ENCODE data around the gene RAB31.

The RAB31 gene

DNA sequence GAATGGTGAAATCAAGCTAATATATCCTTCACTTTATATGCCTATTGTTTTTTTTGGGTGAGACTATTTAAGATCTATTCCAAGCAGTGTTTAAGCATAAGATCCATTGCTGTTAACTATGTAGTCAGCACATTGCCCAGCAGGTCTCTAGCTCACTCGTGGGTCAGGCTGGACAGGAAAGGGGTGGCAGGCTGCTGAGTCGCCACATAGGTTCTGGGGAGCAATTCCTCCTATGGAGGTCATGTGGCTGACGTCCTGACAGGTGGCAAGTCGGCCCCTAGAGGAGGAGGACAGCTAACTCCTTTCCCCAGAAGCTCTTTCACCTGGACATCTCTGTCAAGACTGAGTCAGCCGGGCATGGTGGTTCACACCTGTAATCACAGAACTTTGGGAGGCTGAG, 13.9 kb upstream of the RAB31 start:
- no peak for DNase-seq

DNA sequence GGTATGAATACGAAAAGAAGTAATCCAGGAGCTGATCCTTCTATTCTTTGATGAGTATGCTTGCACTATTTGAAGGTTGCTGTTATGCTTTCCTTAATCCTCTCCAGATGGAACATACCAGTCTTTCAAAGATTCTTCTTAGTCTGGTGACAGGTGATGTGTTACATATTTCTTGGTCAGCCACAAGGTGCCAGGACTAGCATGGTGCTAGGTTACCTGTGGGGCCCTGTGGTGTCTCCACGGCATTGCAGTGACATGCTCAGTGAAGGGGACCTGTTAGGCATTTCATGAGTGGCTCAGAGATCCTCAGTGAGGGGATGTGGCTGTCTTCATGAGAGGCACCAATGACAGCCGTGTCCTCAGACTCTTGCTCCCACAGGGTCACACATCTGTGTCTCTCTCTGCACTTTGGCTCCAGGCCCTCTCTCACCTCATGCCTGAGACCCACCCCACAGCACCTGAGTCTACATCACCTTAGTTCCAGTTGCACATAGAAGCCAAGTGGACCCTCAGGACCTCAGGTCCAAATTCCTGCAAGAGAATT, 13.1 kb upstream of the RAB31 start:
- DNase-seq: no peak

DNA sequence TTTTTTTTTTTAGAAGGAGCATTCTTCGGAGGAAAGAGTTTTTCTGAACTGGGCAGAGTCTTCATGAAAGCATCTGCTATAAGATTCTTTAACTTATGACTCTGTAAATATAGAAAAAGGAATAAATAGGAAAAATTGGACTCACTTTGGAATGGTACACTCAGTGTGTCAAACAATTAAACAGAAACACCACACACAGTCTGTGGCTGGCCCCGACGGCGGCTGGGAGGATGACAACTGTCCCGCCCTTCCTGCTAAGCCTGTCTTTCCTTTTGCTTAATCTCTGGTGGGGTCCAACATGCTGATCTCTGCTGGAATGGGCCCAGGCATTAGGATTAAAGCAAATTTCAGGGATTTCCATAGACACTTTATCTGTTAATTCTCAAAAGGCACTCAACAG, 12.5 kb upstream of the RAB31 start:
- no peak for DNase-seq

DNA sequence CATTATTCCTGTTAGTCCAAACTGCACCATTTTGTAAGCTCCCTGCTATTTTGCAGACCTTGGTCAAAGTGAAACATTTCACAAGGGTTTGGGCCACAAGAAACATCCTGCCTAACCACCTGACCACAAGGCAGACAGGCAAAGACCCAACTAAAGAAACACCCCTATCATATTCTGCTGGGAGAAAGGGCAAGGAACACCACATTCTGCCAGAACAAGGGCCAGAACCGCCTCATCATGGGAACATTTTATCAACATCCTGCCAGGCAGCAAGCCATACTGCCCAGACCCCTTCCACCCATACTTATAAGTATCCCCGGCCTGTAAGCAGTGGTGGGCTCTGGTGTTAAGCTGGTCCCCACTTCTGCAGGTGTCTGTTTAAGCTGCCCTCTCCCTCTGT, 12.0 kb upstream of the RAB31 start:
- no peak for DNase-seq

DNA sequence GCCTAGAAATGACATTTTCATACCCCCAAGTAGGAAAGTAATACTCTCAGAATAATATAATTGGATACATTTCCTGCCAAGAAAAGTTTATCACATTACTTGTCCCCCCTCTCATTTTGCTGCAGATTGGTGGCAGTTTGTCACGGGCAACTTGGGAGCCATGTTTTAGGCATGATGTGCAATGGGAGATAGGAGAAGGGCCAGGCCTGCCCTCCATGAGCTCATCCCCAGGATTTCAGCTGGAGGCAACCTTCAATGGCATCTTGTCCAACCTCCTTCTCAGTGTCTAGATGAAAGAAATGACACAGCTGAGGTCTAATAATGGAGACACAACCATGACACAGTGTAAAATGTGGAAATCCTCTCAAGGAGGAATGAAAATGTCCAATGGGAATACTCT, 11.4 kb upstream of the RAB31 start:
- no peak for DNase-seq

DNA sequence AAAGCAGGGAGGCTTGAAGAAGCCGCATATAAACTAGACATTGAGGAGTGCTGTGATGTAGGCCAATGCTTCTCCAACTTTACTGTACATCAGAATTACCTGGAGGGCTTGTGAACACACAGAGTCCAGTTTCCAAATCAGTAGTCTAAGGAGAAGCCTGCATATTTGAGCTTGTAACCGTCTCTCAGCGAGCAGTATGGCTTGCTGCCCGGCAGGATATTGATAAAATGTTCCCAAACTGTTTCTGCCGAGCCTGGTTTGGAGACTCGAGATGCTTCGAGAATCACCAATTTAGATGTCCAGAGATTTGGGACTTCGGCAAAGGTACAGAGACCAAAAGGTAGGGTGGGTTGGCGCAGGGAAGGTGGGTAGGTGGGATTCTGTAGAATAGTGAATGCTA, 11.0 kb upstream of the RAB31 start:
- DNase-seq: no peak

DNA sequence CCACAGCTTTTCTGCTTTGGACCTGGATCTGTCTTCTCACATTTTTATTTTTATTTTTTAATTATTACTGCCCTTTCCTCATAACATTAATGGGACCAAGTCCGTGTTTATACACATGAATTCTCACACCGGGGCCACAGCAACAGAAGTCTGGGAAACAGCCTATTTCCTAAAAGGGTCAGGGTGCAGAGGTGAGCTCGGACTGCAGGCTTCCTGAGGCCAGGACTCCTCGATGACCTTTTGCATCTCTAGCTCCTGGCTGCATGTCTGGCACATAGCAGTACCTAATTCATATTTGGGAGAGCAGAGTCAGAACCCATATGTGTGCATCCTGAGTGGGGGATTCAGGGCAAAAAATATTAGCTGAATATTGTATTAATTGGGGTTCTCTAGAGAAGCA, 9.6 kb upstream of the RAB31 start:
- DNase-seq: no peak

DNA sequence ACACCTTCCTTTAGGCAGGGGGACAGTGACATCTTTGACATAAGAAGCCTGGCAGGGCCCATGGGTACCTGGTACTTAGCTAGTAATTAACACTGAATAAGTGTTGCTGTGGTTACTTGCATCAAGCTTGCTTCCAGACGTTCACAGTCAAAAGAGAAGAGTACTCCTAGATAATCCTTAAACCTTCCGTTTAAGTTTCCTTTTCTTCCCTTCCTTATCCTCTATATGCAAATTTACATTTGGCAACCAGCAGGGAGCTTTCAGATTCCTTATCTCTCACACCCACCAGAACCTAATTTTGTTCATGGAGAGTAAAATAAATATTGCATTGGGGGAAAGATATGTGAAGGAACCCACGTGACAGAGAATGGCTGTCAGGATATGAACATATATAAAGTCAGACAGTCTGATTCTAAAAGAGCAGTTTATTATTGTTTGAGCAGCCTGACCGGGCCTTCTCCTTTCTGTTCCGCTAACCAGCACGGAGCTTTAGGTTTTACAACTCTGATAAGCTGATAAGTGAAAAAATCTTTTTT, 7.8 kb upstream of the RAB31 start:
- DNase-seq: no peak

DNA sequence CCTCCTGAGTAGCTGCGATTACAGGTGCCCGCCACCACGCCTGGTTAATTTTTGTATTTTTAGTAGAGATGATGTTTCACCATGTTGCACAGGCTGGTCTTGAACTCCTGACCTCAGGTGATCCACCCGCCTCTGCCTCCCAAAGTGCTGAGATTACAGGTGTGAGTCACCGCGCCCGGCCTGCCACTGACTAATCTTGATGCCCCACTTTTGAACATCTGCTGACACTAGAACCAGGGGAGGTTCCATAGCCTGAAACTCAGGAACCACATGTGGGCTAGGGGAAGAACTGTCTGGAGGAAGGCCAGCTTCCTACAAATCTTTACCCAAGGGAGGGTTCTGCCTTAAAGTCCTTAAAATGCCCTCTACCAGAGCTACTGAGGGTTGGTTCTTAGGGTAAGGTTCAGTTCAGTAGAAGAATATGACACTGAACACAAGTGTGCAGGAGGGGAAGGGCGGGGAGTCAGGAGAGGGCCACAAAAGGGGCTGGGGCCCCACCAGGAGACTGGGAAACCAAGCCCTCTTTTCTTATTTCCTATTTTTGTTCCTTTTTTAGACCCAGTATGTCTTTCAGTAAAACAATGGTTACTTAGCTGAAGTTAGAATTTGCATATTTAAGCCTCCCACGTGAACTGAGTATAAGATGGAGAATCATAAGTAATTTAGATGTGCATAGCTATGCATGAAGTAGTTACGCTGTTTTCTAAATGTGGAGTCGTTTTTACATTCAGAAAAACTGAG, 6.3 kb upstream of the RAB31 start:
- DNase-seq: no peak

DNA sequence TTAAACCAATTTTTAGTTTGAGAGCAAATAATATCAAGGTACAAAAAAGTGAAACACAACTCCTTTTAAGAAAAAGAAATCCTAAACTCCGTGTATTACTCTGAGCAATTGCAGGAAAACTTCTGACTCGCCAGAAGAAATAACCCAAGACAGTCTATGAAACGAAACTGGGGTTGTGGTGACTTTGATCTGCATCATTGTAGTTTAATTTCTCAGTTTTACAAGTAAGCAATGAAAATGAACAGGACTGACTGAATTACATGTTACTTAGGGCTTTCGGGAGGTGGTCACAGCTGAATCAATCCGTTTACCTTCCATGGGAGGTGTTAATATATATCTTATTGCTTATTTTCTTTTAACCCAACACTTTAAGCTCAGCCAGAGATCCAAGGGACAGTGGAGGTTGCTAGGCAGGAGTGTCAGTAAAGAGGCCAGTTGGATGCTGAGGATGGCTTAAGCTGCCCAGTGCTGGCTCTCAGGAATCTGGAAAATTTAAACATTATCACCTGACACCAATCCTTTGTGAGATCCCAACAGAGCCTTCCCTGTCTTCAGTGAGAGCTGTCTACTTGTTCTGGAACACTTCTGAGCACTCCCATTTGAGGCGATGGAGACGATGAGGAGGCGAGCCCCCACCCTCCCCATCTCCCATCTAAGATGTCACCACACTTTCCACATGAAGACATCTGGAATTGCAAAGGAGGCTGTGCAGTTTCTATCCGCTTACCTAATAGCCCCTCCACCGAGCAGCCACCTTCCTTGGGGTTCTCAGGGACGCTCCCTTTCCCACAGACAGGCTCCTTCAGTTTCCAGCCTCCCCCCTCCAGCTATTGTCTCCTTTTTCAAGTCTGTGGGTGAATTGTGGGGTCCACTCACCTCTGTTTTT, 3.6 kb upstream of the RAB31 start:
- no peak for DNase-seq

DNA sequence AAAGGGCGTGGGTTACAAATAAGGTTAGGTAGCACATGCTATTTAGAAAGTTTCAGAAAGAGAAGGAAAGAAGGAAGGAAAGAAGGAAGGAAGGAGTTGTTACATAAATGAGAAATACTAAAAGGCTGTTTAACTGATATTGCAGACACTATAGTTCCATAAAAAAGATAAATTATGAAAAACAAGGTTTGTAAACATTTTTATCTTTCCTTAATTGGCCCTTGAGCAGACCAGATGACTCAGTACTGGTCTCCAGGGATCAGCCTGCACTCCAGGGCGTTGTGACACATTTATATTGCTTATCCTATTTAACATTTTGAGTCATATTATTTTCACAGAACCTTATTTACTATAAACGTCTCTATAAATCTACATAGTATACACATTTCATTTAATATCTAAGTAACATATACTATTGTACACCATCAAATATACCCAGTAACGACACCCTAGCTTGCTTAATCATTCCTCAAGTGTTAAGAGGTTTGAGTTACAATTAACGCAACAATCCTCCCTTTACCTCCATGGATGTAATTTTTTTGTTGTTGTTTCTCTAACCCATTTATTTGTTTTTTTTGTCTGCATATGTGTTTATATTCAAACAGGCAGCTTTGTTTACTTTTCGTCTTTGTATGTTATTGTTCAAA, 2.8 kb upstream of the RAB31 start:
- DNase-seq: no peak

DNA sequence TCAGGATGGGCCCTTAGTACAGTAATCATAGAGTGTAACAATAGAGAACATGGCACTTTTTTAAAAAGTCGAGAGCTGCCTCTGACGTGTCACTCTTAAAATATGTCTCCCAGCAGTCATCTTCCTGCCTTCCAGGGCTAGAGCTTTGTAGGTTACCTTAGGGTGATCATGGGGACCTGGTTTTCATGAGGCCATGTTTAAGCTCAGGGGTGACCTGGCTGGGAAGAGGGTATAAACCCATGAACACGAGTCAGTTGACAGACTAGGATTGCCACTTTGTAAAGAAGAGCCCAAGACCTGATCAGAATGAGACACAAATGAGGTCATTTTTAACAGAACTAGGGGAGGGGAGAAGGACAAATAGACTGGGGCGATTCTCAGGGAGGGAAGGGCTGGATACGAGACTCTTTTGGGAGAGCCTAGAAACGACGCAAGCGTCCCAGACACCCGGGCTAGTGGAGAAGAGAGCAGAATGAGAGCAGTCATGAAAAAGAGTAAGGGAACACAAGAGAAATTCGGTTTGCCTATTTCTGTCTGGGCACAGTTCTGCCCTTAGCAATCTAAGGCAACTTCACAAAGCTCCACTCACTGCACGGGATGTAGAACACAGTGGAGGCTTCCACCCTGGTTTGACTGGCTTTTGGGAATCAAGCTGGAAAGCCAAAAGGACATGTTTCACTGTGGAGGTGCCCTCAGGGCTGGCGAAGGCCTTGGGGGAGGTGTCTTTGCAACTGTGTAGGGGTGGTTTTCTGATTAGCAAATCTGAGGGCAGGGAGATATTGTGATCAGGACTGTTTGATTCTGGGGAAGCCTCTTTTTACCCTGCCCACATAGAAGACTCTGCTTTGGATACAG, 1.8 kb upstream of the RAB31 start:
- DNase-seq: no peak

DNA sequence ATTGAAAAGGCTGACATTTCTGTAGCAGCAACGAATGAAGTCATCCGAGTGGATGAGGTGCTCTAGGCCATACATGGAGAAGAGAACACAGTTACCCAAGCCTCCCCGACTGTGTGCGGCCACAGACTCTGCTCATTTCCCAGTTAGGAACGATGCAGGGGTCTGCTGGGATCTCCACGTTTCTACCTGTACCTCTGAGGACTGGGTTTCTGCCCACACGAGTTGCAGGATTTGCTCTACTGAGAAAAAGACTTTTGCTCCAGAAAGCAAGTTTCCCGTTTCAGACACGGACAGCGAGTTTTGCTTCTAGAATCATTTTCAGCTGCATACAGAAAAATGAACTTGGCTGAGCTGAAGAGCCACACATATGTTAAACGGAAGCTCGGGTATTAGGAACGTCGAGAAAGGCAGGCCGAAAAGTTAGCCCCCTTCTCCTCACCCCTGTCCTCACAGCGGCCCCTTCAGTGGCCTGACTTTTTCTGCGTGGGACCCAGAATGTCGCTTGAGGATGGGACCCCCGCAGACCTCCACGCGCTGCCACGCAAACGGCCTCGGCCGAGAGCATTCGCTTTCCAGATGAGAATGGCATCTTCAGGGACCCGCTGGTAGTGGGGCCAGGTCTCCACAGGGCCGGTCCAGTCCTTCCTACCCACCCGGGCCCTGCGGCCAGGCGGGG, 582 bp upstream of the RAB31 start:
- DNase-seq: no peak

DNA sequence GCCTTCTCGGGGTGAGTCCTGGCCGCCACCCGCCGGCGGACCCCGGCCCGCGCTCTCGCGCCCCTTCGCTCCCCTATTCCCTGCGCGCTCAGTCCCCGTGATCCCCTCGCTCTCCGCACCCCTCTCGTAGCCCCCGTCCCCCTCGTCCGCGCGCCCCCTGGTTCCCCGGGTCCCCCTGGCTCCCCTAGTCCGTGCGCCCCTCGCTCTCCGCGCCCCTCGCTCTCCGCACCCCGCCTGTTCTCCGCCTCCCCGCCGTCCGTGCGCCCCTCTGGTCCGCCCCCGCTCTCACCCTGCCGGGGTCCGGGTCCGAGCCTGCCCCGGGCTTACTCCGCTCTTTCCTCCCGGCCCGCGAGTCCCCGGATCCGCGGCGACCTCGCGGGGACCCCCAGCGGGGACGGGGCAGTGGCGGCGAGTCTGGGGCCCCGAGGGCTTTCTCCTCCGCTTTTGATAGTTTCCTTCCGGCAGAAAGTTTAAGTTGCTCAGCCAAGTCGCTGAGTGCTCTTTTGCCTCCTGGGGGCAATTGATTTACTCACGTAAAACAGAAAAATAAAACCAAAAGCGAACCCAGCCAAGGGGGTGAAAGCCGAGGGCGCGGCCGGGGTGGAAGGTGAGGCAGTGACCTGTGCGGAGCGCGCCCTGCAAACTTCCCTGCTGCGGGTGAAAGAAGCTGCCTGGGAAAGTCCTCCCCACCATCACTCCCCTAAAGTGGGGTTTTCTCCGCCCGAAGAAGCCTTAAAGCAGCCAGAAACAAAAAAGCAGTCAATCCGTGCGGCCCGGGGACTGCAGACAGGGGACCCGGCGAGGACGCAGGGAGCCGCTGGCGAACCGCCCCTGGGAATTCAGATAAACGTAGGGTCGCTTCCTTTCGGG, 568 bp downstream of the RAB31 start:
- no peak for DNase-seq

DNA sequence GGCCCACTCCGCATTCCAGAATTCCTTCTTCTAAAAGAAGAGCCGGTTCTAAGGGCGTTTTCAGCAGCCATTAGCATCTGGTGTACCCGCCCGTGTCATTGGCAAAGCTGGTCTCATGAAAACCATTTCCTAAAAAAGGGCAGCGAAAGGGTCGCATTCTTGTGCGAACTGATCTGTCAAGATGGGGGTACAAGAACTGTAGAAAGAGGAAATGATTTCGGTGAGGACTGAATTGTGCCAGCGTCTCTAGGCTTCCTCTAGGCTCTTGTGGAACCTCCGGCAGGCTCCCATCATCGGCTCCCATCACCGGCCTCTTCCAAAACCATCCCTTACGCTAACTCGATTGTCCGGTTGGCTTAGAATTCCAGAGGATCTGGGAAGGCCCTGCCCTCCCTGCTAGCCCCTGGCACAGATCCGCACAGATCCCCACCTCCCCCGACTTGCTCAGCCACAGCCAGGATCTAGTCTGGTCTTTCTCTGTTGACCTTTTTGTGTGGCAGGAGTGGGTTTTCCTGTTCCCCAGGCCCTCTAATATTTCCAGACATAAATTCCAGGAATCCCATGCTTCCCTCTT, 1.3 kb downstream of the RAB31 start:
- no peak for DNase-seq

DNA sequence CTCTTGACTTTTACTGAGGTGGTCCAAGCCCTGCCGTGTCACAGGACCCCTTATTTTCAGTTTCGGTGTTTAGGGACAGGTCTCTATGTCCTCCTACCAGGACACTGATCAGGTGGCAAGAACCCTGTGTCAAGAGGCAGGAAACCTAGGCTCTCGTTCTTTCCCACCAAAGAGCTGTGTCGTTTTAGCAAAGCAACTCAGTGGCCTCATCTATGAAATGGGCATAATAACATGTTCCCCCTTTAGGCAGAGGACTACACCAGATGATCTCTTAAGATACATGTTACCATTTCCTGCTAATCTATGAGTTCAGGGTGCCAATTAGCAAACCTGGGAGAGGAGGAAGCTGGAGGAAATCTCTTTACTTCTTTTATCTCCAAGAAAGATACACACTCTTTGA, 1.9 kb downstream of the RAB31 start:
- no peak for DNase-seq

DNA sequence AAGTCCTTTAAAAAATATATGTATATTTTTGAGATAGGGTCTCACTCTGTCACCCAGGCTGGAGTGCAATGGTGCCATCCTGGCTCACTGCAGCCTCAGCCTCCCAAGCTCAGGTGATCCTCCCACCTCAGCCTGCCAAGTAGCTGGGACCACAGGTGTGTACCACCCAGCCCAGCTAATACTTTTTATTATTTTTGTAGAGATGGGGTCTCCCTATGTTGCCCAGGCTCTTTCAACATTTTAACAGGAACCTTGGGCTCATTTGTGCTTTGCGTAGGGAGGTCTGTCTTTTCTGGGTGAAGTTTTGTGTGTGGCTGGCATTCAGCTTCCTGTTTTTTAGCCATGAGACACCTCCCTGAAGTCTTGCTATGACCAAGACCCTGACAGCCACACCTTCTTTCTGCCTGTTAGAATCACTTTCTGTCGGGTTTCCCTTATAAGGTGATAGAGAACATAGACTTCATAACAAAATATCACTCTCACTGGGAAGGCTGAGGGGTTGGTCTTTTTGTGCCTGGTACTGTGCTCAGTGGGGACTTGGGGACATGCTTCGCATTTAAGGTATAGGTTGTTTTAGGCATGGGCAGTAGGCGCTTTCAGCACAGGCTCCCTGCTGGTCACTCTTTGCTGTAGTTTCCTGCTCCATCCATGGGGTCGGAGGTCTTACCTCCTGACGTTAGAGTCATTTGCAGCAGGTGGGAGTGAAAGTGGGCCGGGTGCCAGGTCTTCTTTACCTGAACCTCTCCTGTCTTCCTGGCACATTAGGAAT, 3.4 kb downstream of the RAB31 start:
- no peak for DNase-seq

DNA sequence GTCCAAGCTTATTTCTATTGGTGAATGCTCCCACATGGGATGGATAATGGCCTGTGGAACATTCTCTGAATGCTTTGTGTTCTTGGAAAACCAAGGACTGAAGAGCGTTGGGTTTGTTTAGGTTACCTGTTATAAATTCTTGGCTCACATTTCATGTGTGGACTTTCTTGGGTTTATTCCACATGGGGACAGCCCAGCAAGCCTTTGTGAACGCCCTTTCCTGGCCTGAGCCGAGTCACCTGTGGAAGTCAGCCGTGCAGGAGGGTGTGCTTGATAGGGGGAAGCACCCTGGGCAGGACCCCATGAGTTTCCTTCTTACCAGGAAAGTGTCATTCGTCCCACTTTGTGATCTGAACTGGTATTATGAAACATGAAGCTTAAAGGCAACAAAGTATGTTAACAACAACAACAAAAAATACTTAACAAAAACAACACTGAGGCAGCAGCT, 4.1 kb downstream of the RAB31 start:
- no peak for DNase-seq

DNA sequence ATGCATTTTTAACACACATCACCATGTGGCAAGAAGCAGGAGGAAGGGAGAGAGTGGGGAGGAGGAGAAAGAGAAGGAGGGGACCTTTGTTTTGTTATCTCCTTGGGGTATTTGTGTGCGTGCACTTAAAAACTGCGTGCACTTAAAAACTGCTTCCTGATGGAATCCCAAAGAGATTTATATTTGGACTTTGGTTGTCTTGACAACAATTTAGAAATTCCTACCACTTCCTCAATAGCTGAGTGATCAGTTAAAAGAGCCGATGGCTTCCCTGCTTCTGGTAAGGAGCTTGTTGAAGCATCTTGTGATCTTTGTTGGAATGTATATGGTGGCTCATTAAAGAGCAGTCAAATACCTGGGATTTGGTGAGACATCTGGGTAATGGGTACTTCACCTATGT, 4.5 kb downstream of the RAB31 start:
- no peak for DNase-seq
